Prostate gland (tissue), 2 donors: ENCODE data around the gene SUN2. TPM values are rescaled to one million over a fixed set of nuclear protein-coding genes. Genes with fewer than 3 reads are reported as not detected.
A peak's percentile ranks its signal among the peaks of the same experiment; 100 is the strongest.

Source experiments
- DNase-seq: peaks from one replicate; pipeline ENCODE4 v3.0.0-alpha.2; 2019; ENCODE audit warnings: low spot score
- H3K27ac ChIP-seq, 2 donors: fragments of 200-600 bp; sonication (generic); 2 replicates each; pipeline ENCODE4 v1.5.1; 2017 to 2019
- H3K27me3 ChIP-seq: fragments of 200-600 bp; sonication (generic); replicated peaks from 2 replicates; pipeline ENCODE4 v1.5.1; 2019; ENCODE audit not compliant: insufficient read depth
- H3K36me3 ChIP-seq, 2 donors: fragments of 200-600 bp; sonication (generic); 1 replicate in 1 of 2; 2 replicates in 1 of 2; pipeline versions ENCODE4 v1.5.1 to v1.8.1; 2017 to 2019
- H3K4me1 ChIP-seq: fragments of 200-600 bp; sonication (generic); replicated peaks from 2 replicates; pipeline ENCODE4 v1.5.1; 2019
- H3K4me3 ChIP-seq, 2 donors: fragments of 200-600 bp; sonication (generic); 2 replicates each; pipeline ENCODE4 v1.5.1; 2017 to 2019
- H3K9me3 ChIP-seq: fragments of 200-600 bp; sonication (generic); 2 replicates; pipeline ENCODE4 v1.5.1; 2017
- CTCF ChIP-seq, 4 experiments: fragments of 200-600 bp in 2 of 4; fragments of 450-650 bp in 2 of 4; sonication (generic) in 2 of 4; IDR thresholded peaks; 1 replicate in 3 of 4; 2 replicates in 1 of 4; pipeline ENCODE4 v1.5.1; 2016 to 2019; ENCODE audit warnings: antibody characterized with exemption in 4 of 4, mild to moderate bottlenecking in 2 of 4, moderate library complexity in 2 of 4
- POLR2A ChIP-seq: fragments of 450-650 bp; IDR thresholded peaks from one replicate; pipeline ENCODE4 v1.6.1; 2016; ENCODE audit warnings: antibody characterized with exemption, mild to moderate bottlenecking
- POLR2AphosphoS5 ChIP-seq: sonication (generic); formaldehyde crosslinking; IDR thresholded peaks from one replicate; pipeline ENCODE4 v1.6.1; 2017; ENCODE audit warnings: antibody characterized with exemption
- WGBS: methylation state at CpG from one replicate; pipeline ENCODE4 v1.1.5; 2018; 5-methylcytosine and 5-hydroxymethylcytosine counted together
- intact Hi-C: fragments of 100-400 bp; cut with DNase I; formaldehyde crosslinking; loops from one replicate; pipeline ENCODE4 v1.14.2; 2022
- total RNA-seq, 2 donors: library from RNA; depleted of rRNA; stranded (reverse); fragments of >200 nt; gene quantifications; one replicate each; pipeline ENCODE4 v1.1.0, GENCODE V29; 2016

SUN2 gene
- total RNA-seq, 2 donors from 2014 or later: 401 to 445 TPM

- Histone ChIP-seq H3K36me3 (no peaks in the 10 kb centered on the region), H3K4me3 (no peak overlapping the region), H3K27ac (peak overlapping the region; percentile 99 to 100), H3K4me1 (peaks cover 7% of the 10 kb centered on the region), H3K9me3 (no peaks in the 10 kb centered on the region), H3K27me3 (no peaks in the 10 kb centered on the region)
- TF ChIP-seq POLR2A: no peak
- TF ChIP-seq CTCF (IDR thresholded peaks at IDR 0.05): no peak
- no peak for TF ChIP-seq POLR2AphosphoS5
- WGBS: 56% methylated on average over 8 of the region's 8 CpGs
- intact Hi-C loops: no loop called here
- DNase-seq: no peak
These were observed 58.2 kb downstream of the SUN2 start for GRCh38 chr22:38697425-38698089.

GRCh38 chr22:38696606-38697424, 59.0 kb downstream of the SUN2 start:
- Histone ChIP-seq H3K4me3 (no peak overlapping the region), H3K27me3 (no peaks in the 10 kb centered on the region), H3K9me3 (no peaks in the 10 kb centered on the region), H3K36me3 (no peaks in the 10 kb centered on the region), H3K4me1 (peaks cover 7% of the 10 kb centered on the region), H3K27ac (peak overlapping the region; percentile 99 to 100)
- intact Hi-C loops: no loop called here
- 36% methylated on average over 3 of the region's 3 CpGs for WGBS
- peak; percentile 52 for DNase-seq
- TF ChIP-seq POLR2AphosphoS5: peak; percentile 44
- no peak for TF ChIP-seq CTCF (IDR thresholded peaks at IDR 0.05)
- peak; percentile 5 for TF ChIP-seq POLR2A

- 83% methylated on average over 3 of the region's 3 CpGs for WGBS
- no peak overlapping the region for H3K4me3 ChIP-seq
- no peaks in the 10 kb centered on the region for H3K9me3 ChIP-seq
- TF ChIP-seq POLR2A: no peak
- no peak for TF ChIP-seq CTCF (IDR thresholded peaks at IDR 0.05)
- no peak for TF ChIP-seq POLR2AphosphoS5
- no peaks in the 10 kb centered on the region for H3K27me3 ChIP-seq
- H3K27ac ChIP-seq: no peak overlapping the region
- no peak for DNase-seq
- no peaks in the 10 kb centered on the region for H3K36me3 ChIP-seq
- intact Hi-C loops: no loop called here
- H3K4me1 ChIP-seq: peaks cover 7% of the 10 kb centered on the region
These were observed 60.9 kb downstream of the SUN2 start for GRCh38 chr22:38694940-38695339.

- WGBS: 84% methylated on average over 2 of the region's 2 CpGs
- DNase-seq: no peak
- intact Hi-C loops: no loop called here
- no peak overlapping the region for H3K4me3 ChIP-seq
- no peaks in the 10 kb centered on the region for H3K36me3 ChIP-seq
- no peak overlapping the region for H3K27ac ChIP-seq
- peaks cover 7% of the 10 kb centered on the region for H3K4me1 ChIP-seq
- H3K27me3 ChIP-seq: no peaks in the 10 kb centered on the region
- TF ChIP-seq POLR2A (no peak), POLR2AphosphoS5 (no peak), CTCF (IDR thresholded peaks at IDR 0.05) (no peak)
- no peaks in the 10 kb centered on the region for H3K9me3 ChIP-seq
These were observed 61.7 kb downstream of the SUN2 start for GRCh38 chr22:38694049-38694448.
